ENCODE results near the gene POFUT2. TPM values are rescaled to one million over a fixed set of nuclear protein-coding genes. Genes with fewer than 3 reads are reported as not detected.

The POFUT2 gene
- total and polyA plus RNA-seq, 3 experiments from 2014 or later: 4.9 to 14.5 (median 13.5) TPM

GRCh38 chr21:45253180-45253579 is 34.5 kb downstream of the POFUT2 start:
- Histone ChIP-seq H3K27ac (ENCODE audit: low read depth, low read length) (no peak overlapping the region), H3K27me3 (ENCODE audit: insufficient read depth, low read length, poor library complexity, severe bottlenecking) (peaks cover 9% of the 10 kb centered on the region), H3K4me3 (ENCODE audit: low read length) (no peak overlapping the region), H3K4me1 (ENCODE audit: insufficient read depth, low read length) (peaks cover 22% of the 10 kb centered on the region), H3K36me3 (ENCODE audit: insufficient read depth, low read length) (no peaks in the 10 kb centered on the region), H3K9me3 (ENCODE audit: low read length) (no peaks in the 10 kb centered on the region)
- H3K4me3 Mint-ChIP-seq: no peak overlapping the region
- CTCF ChIA-PET: no interaction called here
- POLR2A ChIA-PET: no interaction called here
- no peaks in the 10 kb centered on the region for H3K36me3 Mint-ChIP-seq
- H3K4me1 Mint-ChIP-seq: peaks cover 7 to 32% (median 20%) of the 10 kb centered on the region in 3 donors
- H3K9me3 Mint-ChIP-seq: no peaks in the 10 kb centered on the region
- peaks cover 3 to 4% of the 10 kb centered on the region in 2 donors for H3K27me3 Mint-ChIP-seq
- DNase-seq: no peak
- H3K27ac Mint-ChIP-seq: no peak overlapping the region

- no peak overlapping the region for H3K27ac ChIP-seq (ENCODE audit: low read depth, low read length)
- no peaks in the 10 kb centered on the region for H3K36me3 ChIP-seq (ENCODE audit: insufficient read depth, low read length)
- H3K4me1 ChIP-seq (ENCODE audit: insufficient read depth, low read length): peaks cover 22% of the 10 kb centered on the region
- no peak overlapping the region for H3K4me3 ChIP-seq (ENCODE audit: low read length)
- Mint-ChIP-seq H3K9me3 (no peaks in the 10 kb centered on the region), H3K27ac (no peak overlapping the region), H3K4me1 (peaks cover 7 to 32% (median 20%) of the 10 kb centered on the region in 3 donors), H3K36me3 (no peaks in the 10 kb centered on the region), H3K27me3 (peaks cover 3 to 8% of the 10 kb centered on the region in 2 donors), H3K4me3 (no peak overlapping the region)
- ChIA-PET POLR2A (no interaction called here), CTCF (no interaction called here)
- H3K9me3 ChIP-seq (ENCODE audit: low read length): no peaks in the 10 kb centered on the region
- H3K27me3 ChIP-seq (ENCODE audit: insufficient read depth, low read length, poor library complexity, severe bottlenecking): peaks cover 9% of the 10 kb centered on the region
- DNase-seq: no peak
Measured at GRCh38 chr21:45252448-45252925, 35.2 kb downstream of the POFUT2 start.

- Histone ChIP-seq H3K27ac (ENCODE audit: low read depth, low read length) (no peak overlapping the region), H3K4me1 (ENCODE audit: insufficient read depth, low read length) (peaks cover 16% of the 10 kb centered on the region), H3K27me3 (ENCODE audit: insufficient read depth, low read length, poor library complexity, severe bottlenecking) (peaks cover 9% of the 10 kb centered on the region), H3K36me3 (ENCODE audit: insufficient read depth, low read length) (no peaks in the 10 kb centered on the region), H3K9me3 (ENCODE audit: low read length) (no peaks in the 10 kb centered on the region), H3K4me3 (ENCODE audit: low read length) (no peak overlapping the region)
- Mint-ChIP-seq H3K27ac (peak overlapping the region in 1 of 8 donors; percentile 44), H3K36me3 (no peaks in the 10 kb centered on the region), H3K9me3 (no peaks in the 10 kb centered on the region), H3K4me3 (no peak overlapping the region), H3K4me1 (peaks cover 7 to 25% (median 16%) of the 10 kb centered on the region in 3 donors), H3K27me3 (peaks cover 3 to 8% of the 10 kb centered on the region in 2 donors)
- no peak for DNase-seq
- ChIA-PET POLR2A (no interaction called here), CTCF (no interaction called here)
Measured at GRCh38 chr21:45251635-45252447, 35.9 kb downstream of the POFUT2 start.

GRCh38 chr21:45250914-45251634 is 36.6 kb downstream of the POFUT2 start:
- Histone ChIP-seq H3K27ac (ENCODE audit: low read depth, low read length) (no peak overlapping the region), H3K36me3 (ENCODE audit: insufficient read depth, low read length) (no peaks in the 10 kb centered on the region), H3K4me1 (ENCODE audit: insufficient read depth, low read length) (peaks cover 8% of the 10 kb centered on the region), H3K9me3 (ENCODE audit: low read length) (no peaks in the 10 kb centered on the region), H3K4me3 (ENCODE audit: low read length) (no peak overlapping the region), H3K27me3 (ENCODE audit: insufficient read depth, low read length, poor library complexity, severe bottlenecking) (peaks cover 13% of the 10 kb centered on the region)
- no peak overlapping the region for H3K27ac Mint-ChIP-seq
- no peak for DNase-seq
- ChIA-PET POLR2A (no interaction called here), CTCF (no interaction called here)
- H3K27me3 Mint-ChIP-seq: peaks cover 6 to 8% of the 10 kb centered on the region in 2 donors
- H3K4me3 Mint-ChIP-seq: no peak overlapping the region
- H3K9me3 Mint-ChIP-seq: no peaks in the 10 kb centered on the region
- peaks cover 7 to 18% (median 14%) of the 10 kb centered on the region in 3 donors for H3K4me1 Mint-ChIP-seq
- no peaks in the 10 kb centered on the region for H3K36me3 Mint-ChIP-seq

- DNase-seq: no peak
- no peaks in the 10 kb centered on the region for H3K36me3 Mint-ChIP-seq
- Histone ChIP-seq H3K4me3 (ENCODE audit: low read length) (no peak overlapping the region), H3K9me3 (ENCODE audit: low read length) (no peaks in the 10 kb centered on the region), H3K27ac (ENCODE audit: low read depth, low read length) (no peak overlapping the region), H3K4me1 (ENCODE audit: insufficient read depth, low read length) (peaks cover 3% of the 10 kb centered on the region), H3K27me3 (ENCODE audit: insufficient read depth, low read length, poor library complexity, severe bottlenecking) (peaks cover 14% of the 10 kb centered on the region), H3K36me3 (ENCODE audit: insufficient read depth, low read length) (no peaks in the 10 kb centered on the region)
- peaks cover 4 to 8% of the 10 kb centered on the region in 2 donors for H3K27me3 Mint-ChIP-seq
- ChIA-PET POLR2A (no interaction called here), CTCF (no interaction called here)
- peak overlapping the region in 1 of 8 donors; percentile 48 for H3K27ac Mint-ChIP-seq
- H3K4me3 Mint-ChIP-seq: no peak overlapping the region
- H3K9me3 Mint-ChIP-seq: no peaks in the 10 kb centered on the region
- peaks cover 7 to 10% (median 9%) of the 10 kb centered on the region in 3 donors for H3K4me1 Mint-ChIP-seq
Measured at GRCh38 chr21:45250272-45250671, 37.4 kb downstream of the POFUT2 start.

GRCh38 chr21:45249626-45250025 is 38.1 kb downstream of the POFUT2 start:
- Mint-ChIP-seq H3K36me3 (no peaks in the 10 kb centered on the region), H3K27me3 (peaks cover 4 to 6% of the 10 kb centered on the region in 2 donors), H3K4me1 (peaks cover under 1 to 4% (median 3%) of the 10 kb centered on the region in 3 donors), H3K27ac (peak overlapping the region in 1 of 8 donors; percentile 12), H3K9me3 (no peaks in the 10 kb centered on the region), H3K4me3 (no peak overlapping the region)
- Histone ChIP-seq H3K9me3 (ENCODE audit: low read length) (no peaks in the 10 kb centered on the region), H3K4me3 (ENCODE audit: low read length) (no peak overlapping the region), H3K36me3 (ENCODE audit: insufficient read depth, low read length) (no peaks in the 10 kb centered on the region), H3K27me3 (ENCODE audit: insufficient read depth, low read length, poor library complexity, severe bottlenecking) (peaks cover 14% of the 10 kb centered on the region), H3K27ac (ENCODE audit: low read depth, low read length) (no peak overlapping the region), H3K4me1 (ENCODE audit: insufficient read depth, low read length) (no peaks in the 10 kb centered on the region)
- POLR2A ChIA-PET: no interaction called here
- DNase-seq: no peak
- CTCF ChIA-PET: no interaction called here

- Mint-ChIP-seq H3K27ac (no peak overlapping the region), H3K9me3 (peaks cover 2 to 6% (median 5%) of the 10 kb centered on the region in 5 donors), H3K4me3 (no peak overlapping the region), H3K36me3 (peaks cover 0 to 4% (median 2%) of the 10 kb centered on the region in 3 donors), H3K4me1 (no peaks in the 10 kb centered on the region), H3K27me3 (peaks cover 6 to 8% of the 10 kb centered on the region in 2 donors)
- no peaks in the 10 kb centered on the region for H3K9me3 ChIP-seq (ENCODE audit: low read length)
- no peaks in the 10 kb centered on the region for H3K36me3 ChIP-seq (ENCODE audit: insufficient read depth, low read length)
- ChIA-PET POLR2A (no interaction called here), CTCF (no interaction called here)
- no peak overlapping the region for H3K27ac ChIP-seq (ENCODE audit: low read depth, low read length)
- H3K4me1 ChIP-seq (ENCODE audit: insufficient read depth, low read length): no peaks in the 10 kb centered on the region
- peaks cover 14% of the 10 kb centered on the region for H3K27me3 ChIP-seq (ENCODE audit: insufficient read depth, low read length, poor library complexity, severe bottlenecking)
- no peak for DNase-seq
- no peak overlapping the region for H3K4me3 ChIP-seq (ENCODE audit: low read length)
Measured at GRCh38 chr21:45248893-45249381, 38.8 kb downstream of the POFUT2 start.

- Histone ChIP-seq H3K4me3 (ENCODE audit: low read length) (no peak overlapping the region), H3K27ac (ENCODE audit: low read depth, low read length) (no peak overlapping the region), H3K36me3 (ENCODE audit: insufficient read depth, low read length) (no peaks in the 10 kb centered on the region), H3K9me3 (ENCODE audit: low read length) (no peaks in the 10 kb centered on the region), H3K4me1 (ENCODE audit: insufficient read depth, low read length) (no peaks in the 10 kb centered on the region), H3K27me3 (ENCODE audit: insufficient read depth, low read length, poor library complexity, severe bottlenecking) (peaks cover 14% of the 10 kb centered on the region)
- H3K27me3 Mint-ChIP-seq: peaks cover 6 to 8% of the 10 kb centered on the region in 2 donors
- no peak overlapping the region for H3K27ac Mint-ChIP-seq
- DNase-seq: no peak
- CTCF ChIA-PET: no interaction called here
- POLR2A ChIA-PET: no interaction called here
- peaks cover 7 to 11% (median 11%) of the 10 kb centered on the region in 5 donors for H3K9me3 Mint-ChIP-seq
- no peaks in the 10 kb centered on the region for H3K4me1 Mint-ChIP-seq
- H3K4me3 Mint-ChIP-seq: no peak overlapping the region
- H3K36me3 Mint-ChIP-seq: peaks cover 2 to 5% (median 4%) of the 10 kb centered on the region in 3 donors
Measured at GRCh38 chr21:45248301-45248892, 39.3 kb downstream of the POFUT2 start.

All from CD8-positive, alpha-beta memory T cell (primary cell).